ENCODE data around the gene COL1A1. TPM values are rescaled to one million over a fixed set of nuclear protein-coding genes. Genes with fewer than 3 reads are reported as not detected.

COL1A1 gene
- total and polyA plus RNA-seq, 2 experiments from 2014 or later, result 1,063 to 6,071 TPM

DNA sequence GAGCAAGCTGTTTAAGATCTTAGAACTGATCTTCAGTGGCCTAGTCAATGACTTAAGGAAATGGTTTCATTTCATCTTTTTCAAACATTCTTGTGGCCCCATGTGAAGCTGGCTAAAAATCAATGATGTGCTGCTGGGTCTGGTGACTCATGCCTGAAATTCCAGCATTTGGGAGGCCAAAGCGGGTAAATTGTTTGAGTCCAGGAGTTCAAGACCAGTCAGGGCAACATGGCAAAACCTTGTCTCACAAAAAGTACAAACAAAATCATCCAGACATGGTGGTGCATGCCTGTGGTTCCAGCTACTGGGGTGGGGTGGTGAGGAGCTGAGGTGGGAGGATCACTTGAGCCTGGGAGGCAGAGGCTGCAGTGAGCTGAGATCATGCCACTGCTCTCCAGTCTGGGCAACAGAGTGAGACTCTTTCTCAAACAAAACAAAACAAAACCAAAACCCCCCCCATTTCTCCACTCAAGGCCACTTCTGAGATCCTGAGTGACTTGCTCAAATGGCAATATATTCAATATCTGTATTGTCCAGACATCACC lies 17.4 kb upstream of the COL1A1 start:
- Histone ChIP-seq H3K27ac (peak overlapping the region; percentile 77), H4K20me1 (ENCODE audit: insufficient read depth, poor library complexity, severe bottlenecking) (no peaks in the 10 kb centered on the region), H3K9me3 (ENCODE audit: low read depth) (no peaks in the 10 kb centered on the region), H3K27me3 (no peaks in the 10 kb centered on the region), H3K4me1 (ENCODE audit: insufficient read depth) (peaks cover 43% of the 10 kb centered on the region), H2AFZ (no peak overlapping the region), H3K4me3 (no peak overlapping the region), H3K36me3 (replicated peaks; ENCODE audit: insufficient read depth, low read depth) (no peaks in the 10 kb centered on the region), H3K79me2 (no peaks in the 10 kb centered on the region), H3K9me2 (replicated peaks; ENCODE audit: insufficient read depth) (no peaks in the 10 kb centered on the region), H3K4me2 (peak overlapping the region; percentile 53)
- 83% methylated on average over 1 of the region's 1 CpG for WGBS (ENCODE audit: low lambda C conversion rate, missing lambda C conversion rate)
- peak; percentile 8 for DNase-seq (ENCODE audit: low spot score)
- TF ChIP-seq EZH2 (IDR thresholded peaks at IDR 0.05; ENCODE audit: borderline replicate concordance), result no peak
- TF ChIP-seq EZH2phosphoT487 (IDR thresholded peaks at IDR 0.05; ENCODE audit: low read depth, severe bottlenecking, unreplicated experiment), result no peak
- TF ChIP-seq, protein P1, sequence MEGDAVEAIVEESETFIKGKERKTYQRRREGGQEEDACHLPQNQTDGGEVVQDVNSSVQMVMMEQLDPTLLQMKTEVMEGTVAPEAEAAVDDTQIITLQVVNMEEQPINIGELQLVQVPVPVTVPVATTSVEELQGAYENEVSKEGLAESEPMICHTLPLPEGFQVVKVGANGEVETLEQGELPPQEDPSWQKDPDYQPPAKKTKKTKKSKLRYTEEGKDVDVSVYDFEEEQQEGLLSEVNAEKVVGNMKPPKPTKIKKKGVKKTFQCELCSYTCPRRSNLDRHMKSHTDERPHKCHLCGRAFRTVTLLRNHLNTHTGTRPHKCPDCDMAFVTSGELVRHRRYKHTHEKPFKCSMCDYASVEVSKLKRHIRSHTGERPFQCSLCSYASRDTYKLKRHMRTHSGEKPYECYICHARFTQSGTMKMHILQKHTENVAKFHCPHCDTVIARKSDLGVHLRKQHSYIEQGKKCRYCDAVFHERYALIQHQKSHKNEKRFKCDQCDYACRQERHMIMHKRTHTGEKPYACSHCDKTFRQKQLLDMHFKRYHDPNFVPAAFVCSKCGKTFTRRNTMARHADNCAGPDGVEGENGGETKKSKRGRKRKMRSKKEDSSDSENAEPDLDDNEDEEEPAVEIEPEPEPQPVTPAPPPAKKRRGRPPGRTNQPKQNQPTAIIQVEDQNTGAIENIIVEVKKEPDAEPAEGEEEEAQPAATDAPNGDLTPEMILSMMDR (IDR thresholded peaks at IDR 0.05; ENCODE audit: poor library complexity), result no peak

DNA sequence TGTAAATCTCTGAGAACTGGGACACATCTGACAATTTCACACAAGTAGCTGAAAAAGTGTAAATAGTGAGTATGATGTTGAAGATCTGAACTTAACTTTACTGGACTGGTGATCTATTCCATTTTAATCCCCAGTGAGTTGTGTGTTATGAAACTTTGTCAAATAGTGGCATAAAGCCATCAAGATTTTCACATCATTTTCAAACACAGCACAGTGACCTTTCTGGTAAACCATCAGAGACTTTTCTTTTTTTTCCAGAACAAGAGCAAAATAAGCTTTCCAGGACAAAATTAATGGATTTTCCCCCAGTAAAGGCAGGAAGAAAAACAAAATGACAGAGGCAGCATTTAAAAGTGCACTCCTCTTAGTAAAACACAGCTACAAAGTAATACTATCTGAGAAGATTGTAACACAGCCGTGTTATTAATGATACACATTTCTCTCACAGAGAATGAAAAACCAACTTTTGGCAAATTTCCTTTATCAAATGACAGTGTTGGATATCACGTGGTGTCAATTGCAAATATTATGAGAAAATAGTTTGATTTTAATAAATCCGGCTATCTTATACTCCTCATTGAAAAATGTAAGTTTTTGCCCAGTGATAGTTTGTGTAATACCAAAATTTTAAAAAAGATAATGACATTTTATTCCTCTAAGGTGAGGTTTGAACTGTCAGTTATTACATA lies 16.8 kb upstream of the COL1A1 start:
- no peak for TF ChIP-seq EZH2phosphoT487 (IDR thresholded peaks at IDR 0.05; ENCODE audit: low read depth, severe bottlenecking, unreplicated experiment)
- no peak for TF ChIP-seq EZH2 (IDR thresholded peaks at IDR 0.05; ENCODE audit: borderline replicate concordance)
- TF ChIP-seq, protein P1 (IDR thresholded peaks at IDR 0.05; ENCODE audit: poor library complexity), result no peak
- Histone ChIP-seq H3K4me3 (no peak overlapping the region), H3K4me1 (ENCODE audit: insufficient read depth) (peaks cover 43% of the 10 kb centered on the region), H3K4me2 (peak overlapping the region; percentile 53), H3K9me2 (replicated peaks; ENCODE audit: insufficient read depth) (no peaks in the 10 kb centered on the region), H2AFZ (no peak overlapping the region), H3K79me2 (no peaks in the 10 kb centered on the region), H3K27me3 (no peaks in the 10 kb centered on the region), H3K27ac (peak overlapping the region; percentile 77), H3K36me3 (replicated peaks; ENCODE audit: insufficient read depth, low read depth) (no peaks in the 10 kb centered on the region), H4K20me1 (ENCODE audit: insufficient read depth, poor library complexity, severe bottlenecking) (no peaks in the 10 kb centered on the region), H3K9me3 (ENCODE audit: low read depth) (no peaks in the 10 kb centered on the region)
- no peak for DNase-seq (ENCODE audit: low spot score)
- WGBS (ENCODE audit: low lambda C conversion rate, missing lambda C conversion rate), result 73% methylated on average over 3 of the region's 3 CpGs

DNA sequence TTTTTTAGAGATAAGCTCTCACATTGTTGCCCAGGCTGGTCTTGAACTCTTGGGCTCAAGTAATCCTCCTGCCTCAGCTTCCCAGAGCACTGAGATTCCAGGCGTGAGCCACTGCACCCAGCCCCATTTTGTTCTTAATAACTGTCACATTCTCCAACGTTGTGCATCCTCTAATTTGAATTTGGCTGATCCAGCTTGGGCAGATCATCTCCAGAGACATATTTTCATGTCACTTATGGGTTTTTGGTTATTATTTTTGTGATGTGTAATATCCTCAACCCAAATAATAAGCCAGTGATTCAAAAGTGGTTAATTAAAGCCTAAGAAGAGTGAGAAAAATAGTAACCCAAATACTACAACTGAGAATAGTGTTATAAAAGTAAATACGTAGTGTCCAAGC lies 16.2 kb upstream of the COL1A1 start:
- H3K9me2 ChIP-seq (replicated peaks; ENCODE audit: insufficient read depth), result no peaks in the 10 kb centered on the region
- H3K79me2 ChIP-seq, result no peaks in the 10 kb centered on the region
- H4K20me1 ChIP-seq (ENCODE audit: insufficient read depth, poor library complexity, severe bottlenecking), result no peaks in the 10 kb centered on the region
- no peaks in the 10 kb centered on the region for H3K36me3 ChIP-seq (replicated peaks; ENCODE audit: insufficient read depth, low read depth)
- H2AFZ ChIP-seq, result no peak overlapping the region
- H3K27ac ChIP-seq, result peak overlapping the region; percentile 77
- H3K9me3 ChIP-seq (ENCODE audit: low read depth), result no peaks in the 10 kb centered on the region
- no peaks in the 10 kb centered on the region for H3K27me3 ChIP-seq
- 63% methylated on average over 3 of the region's 3 CpGs for WGBS (ENCODE audit: low lambda C conversion rate, missing lambda C conversion rate)
- TF ChIP-seq, protein P1 (IDR thresholded peaks at IDR 0.05; ENCODE audit: poor library complexity), result no peak
- TF ChIP-seq EZH2phosphoT487 (IDR thresholded peaks at IDR 0.05; ENCODE audit: low read depth, severe bottlenecking, unreplicated experiment) (no peak), EZH2 (IDR thresholded peaks at IDR 0.05; ENCODE audit: borderline replicate concordance) (no peak)
- no peak overlapping the region for H3K4me3 ChIP-seq
- H3K4me1 ChIP-seq (ENCODE audit: insufficient read depth), result peaks cover 43% of the 10 kb centered on the region
- DNase-seq (ENCODE audit: low spot score), result no peak
- no peak overlapping the region for H3K4me2 ChIP-seq

Measured in hepatocyte (in vitro differentiated cells).